C1 segment of cervical spinal cord (tissue), 14 donors: ENCODE data around the gene KAZN.

Source experiments
- DNase-seq, 14 donors: peaks; one replicate each; lab custom pipeline; 2025; lab: John Stamatoyannopoulos, UW

Gene KAZN

GRCh38 chr1:14613926-14614325 is 15.4 kb downstream of the KAZN start:
- DNase-seq: peak in 3 of 14 donors; percentile 17 to 79 (median 19)

GRCh38 chr1:14614341-14614740 is 15.9 kb downstream of the KAZN start:
- peak in 3 of 14 donors; percentile 17 to 90 (median 33) for DNase-seq

- no peak for DNase-seq
Measured at GRCh38 chr1:14615549-14616218, 17.2 kb downstream of the KAZN start.

DNA sequence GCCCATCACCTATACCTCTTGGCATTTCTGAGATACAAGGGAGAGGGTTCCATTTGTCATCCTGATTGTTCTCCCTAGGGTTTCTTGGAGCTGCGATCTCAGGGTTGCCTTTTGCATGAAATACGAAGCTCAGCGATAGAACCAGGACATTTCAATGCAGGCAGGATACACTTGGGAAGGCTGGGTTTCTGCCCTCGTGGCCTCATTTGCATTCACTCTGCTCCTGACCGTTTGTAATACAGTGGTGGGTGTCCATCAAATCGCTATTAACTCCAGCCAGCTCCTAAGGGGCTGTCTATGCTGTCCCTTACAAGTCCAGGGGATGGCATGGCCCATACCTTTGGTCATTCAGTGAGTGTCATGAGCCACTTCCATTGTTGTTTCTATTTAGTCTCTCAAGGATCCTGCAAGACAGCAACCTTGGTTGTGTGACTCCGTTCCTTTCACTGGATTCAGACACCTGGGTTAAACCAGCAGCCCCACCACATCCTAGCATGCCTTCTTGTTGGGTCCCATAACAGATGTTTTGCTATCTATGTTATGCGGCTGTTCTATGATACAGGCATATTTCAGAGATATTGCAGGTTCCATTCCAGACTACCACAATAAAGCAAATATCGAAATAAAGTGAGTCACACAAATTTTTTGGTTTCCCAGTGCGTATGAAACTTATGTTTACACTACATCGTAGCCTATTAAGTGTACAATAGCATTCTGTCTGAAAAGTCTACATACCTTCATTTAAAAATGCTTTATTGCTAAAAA is 18.3 kb downstream of the KAZN start:
- DNase-seq: no peak

DNA sequence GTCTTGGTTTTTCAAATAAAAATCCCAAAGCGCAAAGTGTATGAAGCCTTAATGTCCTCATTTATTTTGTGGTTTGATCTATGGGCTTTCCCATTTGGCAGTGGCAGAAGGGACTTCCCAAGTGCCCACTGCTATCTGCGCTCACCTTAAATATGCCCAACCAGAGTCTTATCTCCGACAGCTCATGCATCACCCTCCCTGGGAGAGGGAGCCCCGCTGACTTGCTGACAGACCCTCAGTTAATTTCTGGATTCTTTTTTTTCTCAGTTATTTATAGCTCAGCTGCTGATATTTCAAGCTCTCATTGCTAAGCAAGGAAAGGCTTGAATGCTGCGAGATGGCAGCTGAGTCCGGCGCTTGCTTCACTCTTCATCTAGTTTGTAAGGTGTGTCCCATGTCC is 19.3 kb downstream of the KAZN start:
- DNase-seq: no peak

- DNase-seq: no peak
Measured at GRCh38 chr1:14620941-14621340, 22.5 kb downstream of the KAZN start.

GRCh38 chr1:14623090-14623489 is 24.6 kb downstream of the KAZN start:
- no peak for DNase-seq

- DNase-seq: no peak
Measured at GRCh38 chr1:14624941-14625340, 26.5 kb downstream of the KAZN start.

GRCh38 chr1:14625572-14625971 is 27.1 kb downstream of the KAZN start:
- DNase-seq: peak in 1 of 14 donors; percentile 23

GRCh38 chr1:14625996-14626395 is 27.5 kb downstream of the KAZN start:
- no peak for DNase-seq

- peak in 3 of 14 donors; percentile 15 to 64 (median 47) for DNase-seq
Measured at GRCh38 chr1:14626869-14627607, 28.6 kb downstream of the KAZN start.

GRCh38 chr1:14627608-14628489 is 29.4 kb downstream of the KAZN start:
- DNase-seq: peak in 8 of 14 donors; percentile 16 to 72 (median 44)

- no peak for DNase-seq
Measured at GRCh38 chr1:14629363-14630014, 31.0 kb downstream of the KAZN start.

- DNase-seq: no peak
Measured at GRCh38 chr1:14630986-14631385, 32.5 kb downstream of the KAZN start.

- no peak for DNase-seq
Measured at GRCh38 chr1:14631421-14631820, 32.9 kb downstream of the KAZN start.

GRCh38 chr1:14634486-14634885 is 36.0 kb downstream of the KAZN start:
- no peak for DNase-seq

DNA sequence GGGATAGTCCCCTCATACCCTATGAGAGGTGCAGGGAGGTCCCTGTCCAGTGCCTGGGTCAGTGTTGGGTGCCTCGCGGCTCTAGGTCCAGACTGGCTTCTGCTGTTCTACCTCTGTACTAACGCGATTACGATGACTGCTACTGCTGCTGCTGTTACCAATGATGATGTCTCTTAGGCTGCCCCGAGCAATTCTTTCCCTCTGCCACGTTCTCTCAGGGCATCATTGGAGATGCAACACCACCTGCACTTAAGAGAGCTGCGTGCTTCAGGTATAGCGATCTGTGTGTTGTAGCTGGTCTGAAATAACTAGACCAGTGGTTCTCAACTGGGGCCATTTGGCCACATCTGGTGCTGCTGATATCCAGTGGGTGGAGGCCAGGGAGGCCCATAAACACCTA is 36.9 kb downstream of the KAZN start:
- no peak for DNase-seq

GRCh38 chr1:14636897-14637632 is 38.6 kb downstream of the KAZN start:
- DNase-seq: no peak

DNA sequence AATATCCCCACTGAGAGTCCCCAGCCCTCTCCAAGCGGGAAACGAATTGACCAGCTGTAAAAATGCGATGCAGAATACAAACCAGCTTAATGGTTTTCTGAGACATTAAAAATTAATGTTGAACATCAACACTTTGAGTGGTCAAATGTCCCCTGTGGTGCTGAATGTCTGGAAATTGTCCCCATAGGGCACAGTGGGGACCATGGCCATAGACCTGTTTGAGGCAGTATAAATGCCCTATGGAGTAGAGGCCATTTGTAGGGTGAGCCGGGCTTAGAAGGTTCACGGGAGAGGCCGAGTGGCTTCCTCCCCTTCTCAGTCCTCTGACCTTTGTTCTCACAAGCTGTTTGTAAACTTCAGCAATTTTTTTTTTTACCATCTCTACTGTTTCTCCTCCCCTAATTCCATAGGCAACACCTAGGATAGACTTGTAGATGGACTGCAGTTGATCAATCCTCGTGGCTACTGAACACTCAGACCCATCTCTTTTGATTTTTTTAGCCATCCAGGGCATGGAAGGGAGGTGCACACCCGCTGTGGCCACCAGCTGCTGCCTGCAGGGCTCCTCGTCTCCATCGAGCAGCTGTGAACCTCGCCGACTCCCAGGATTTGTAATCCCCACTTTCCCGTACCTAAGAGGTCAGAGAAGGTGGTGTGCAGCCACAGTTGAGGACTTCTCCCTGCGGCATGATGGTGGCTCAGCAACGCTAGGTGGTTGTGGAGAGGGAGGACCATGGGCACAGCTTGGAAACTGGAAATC is 41.0 kb downstream of the KAZN start:
- no peak for DNase-seq
